GM10847 (cell line): Measurements from ENCODE around the gene CDC14A.

Experiments
- POLR2A ChIP-seq: IDR thresholded peaks from 2 replicates; pipeline ENCODE4 v1.6.1; 2011; ENCODE audit not compliant: insufficient read length; ENCODE audit errors: extremely low read depth

Gene CDC14A

DNA sequence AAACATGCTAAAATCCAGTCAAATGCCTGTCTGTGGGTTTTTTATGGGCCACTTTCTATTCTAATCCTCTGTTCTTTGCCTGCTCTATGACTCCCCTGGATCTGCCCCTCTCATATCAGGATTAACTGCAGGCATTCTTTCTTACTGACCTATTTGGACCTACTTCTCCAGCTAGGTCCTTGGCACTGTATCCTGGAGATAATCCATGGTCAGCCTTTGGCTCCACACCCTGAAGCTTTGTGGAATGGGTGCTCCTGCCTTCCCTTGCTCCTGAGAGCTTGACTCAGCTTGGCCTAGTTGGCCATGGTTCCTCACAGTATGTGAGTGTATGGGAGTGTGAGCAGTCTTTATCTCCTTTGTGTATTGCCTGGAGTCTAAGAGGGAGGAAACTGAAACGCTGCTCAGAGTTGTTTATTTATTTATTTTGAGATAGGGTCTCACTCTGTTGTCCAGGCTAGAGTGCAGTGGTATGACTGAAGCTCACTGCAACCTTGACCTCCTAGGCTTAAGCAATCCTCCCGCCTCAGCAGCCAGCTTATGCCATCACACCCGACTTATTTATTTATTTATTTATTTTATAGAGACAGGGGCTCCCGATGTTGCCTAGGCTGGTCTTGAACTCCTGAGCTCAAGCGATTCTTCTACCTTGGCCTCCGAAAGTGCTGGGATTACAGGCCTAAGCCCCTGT lies 28.7 kb upstream of the CDC14A start:
- no peak for TF ChIP-seq POLR2A

DNA sequence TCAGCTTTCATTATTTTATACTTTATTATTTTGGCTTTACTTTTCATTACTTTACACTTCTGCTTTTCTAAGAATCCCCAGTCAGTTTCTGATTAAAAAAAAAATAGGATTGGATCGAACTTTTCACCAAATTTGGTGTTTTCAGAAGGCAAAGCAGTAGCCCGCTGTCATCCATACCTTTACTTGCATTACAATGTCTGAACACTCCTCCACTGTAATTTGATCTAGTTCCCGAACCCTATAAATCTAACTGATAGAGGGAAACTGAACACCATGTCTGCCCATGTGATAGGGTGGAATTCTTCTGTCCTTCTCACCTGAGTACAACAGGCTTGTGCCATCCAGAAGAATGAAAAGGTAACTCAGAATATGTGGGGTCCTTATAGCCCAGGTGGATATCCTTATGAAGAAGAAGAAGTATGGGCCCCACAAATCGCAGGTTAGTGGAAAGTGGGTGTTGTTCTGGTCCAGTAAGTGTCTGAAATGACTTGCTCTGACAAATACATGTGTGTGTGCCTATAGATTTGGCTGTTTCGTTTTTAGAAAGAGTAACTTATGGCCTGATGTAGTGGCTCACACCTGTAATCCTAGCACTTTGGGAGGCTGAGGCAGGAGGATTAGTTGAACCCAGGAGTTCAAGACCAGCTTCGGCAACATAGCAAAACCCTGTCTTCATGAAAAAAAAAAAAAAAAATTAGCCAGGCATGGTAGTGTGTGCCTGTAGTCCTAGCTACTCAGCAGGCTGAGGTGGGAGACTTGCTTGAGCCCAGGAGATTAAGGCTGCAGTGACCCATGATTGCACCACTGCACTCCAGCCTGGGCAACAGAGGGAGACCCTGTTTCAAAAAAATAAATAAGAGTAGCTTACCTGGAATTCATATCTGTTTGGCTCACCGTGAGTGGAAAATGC lies 26.6 kb upstream of the CDC14A start:
- TF ChIP-seq POLR2A, result no peak

DNA sequence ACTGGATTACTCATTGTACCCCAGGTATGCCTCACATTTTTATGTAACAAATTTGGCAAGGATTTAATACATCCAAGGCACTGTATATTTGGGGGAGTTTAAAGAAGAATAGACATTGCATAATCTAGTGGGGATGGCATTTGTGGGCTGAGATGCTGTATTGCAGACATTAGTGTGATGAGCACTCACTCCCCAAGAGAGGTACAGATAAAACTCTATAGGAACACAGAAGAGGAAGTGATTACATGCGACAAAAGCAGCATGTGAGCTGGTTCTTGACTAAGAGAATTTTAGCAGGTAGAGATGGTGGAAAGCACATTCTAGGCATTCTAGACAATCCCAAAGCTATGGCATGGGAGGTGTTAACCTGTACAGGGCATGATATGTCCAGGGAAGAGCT lies 24.2 kb upstream of the CDC14A start:
- TF ChIP-seq POLR2A, result no peak

GRCh38 chr1:100332331-100332730 lies 20.0 kb upstream of the CDC14A start:
- TF ChIP-seq POLR2A, result no peak

DNA sequence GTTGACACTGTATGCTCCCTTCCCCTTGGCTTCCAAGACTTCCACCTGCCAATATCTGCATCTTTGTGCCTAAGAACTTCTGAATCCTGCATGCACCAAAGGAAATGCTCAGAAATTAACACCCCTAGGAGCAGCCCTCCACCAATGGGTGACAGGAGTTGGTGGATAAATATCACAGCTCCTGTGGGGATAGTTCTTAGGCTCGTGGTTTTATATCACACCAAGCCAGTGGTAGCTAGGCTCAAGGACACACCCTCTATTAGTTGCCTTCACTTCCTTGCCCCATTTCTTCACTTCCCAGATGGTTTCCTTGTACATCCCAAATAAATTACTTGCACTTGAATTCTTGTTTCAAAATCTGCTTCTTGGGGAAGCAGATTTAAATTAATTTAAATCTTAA lies 16.9 kb upstream of the CDC14A start:
- TF ChIP-seq POLR2A, result no peak

- no peak for TF ChIP-seq POLR2A
These were observed 11.8 kb upstream of the CDC14A start for GRCh38 chr1:100340494-100340893.

DNA sequence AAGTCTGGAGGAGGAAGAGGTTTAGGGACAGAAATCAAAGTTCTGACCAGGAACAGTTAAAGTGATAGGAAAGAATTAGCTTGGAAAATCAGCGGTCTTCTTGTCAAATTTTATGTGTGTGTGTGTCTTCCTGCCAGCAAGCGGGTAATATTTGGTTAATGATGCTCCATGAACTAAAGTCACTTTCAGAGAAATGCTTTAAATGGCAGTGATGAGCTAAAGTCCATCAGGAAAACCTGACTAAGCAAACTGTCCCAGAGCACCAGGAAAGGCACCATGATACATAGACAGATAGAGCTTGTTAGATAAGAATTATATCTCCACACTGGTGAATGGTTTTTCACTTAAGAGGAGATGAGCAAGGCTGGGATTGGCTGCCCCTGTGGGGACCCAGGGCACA lies 10.0 kb upstream of the CDC14A start:
- TF ChIP-seq POLR2A, result no peak

GRCh38 chr1:100343897-100344296 lies 8.4 kb upstream of the CDC14A start:
- TF ChIP-seq POLR2A, result no peak

DNA sequence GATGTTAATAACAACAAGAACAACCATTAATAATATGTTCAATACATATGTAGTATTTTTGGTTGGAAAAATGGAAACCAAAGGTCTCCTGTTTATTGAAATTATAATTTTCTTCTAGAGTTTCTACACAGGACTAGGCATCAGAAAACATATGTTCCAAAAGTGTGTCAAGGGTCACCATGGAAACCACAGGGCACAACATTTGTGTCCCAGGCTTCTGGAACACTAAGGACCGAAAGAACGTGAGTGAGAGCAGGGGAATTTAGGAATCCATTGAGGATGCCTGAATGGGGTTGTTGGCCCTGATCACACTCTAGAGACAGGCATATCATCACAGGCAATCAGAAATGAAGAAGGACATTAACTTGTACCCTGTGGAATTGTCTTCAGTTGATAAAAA lies 7.5 kb upstream of the CDC14A start:
- TF ChIP-seq POLR2A, result no peak

GRCh38 chr1:100346387-100346786 lies 5.9 kb upstream of the CDC14A start:
- no peak for TF ChIP-seq POLR2A

GRCh38 chr1:100347009-100347966 lies 5.0 kb upstream of the CDC14A start:
- TF ChIP-seq POLR2A, result no peak

DNA sequence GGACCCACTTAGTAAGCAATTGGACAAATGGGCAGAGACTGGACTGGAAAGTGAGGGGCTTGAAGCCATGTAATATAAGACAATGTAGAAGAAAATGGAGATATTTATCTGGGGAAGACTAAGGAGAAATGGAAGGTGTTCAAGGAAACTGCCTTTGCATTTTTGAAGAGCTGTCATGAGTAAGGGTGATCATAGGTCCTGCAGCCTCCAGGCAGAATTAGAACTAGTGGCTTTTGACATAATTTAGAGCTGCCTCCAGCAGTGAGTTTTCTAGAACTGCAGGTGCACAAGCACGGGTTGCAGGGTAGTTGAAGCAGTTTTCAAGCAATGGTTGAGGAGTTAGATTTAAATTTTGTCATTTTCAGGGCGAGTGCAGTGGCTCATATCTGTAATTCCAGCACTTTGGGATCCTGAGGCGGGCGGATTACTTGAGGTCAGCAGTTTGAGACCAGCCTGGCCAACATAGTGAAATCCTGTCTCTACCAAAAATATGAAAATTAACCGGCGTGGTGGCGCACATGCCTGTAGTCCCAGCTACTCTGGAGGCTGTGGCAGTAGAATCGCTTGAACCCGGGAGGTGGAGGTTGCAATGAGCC lies 3.7 kb upstream of the CDC14A start:
- no peak for TF ChIP-seq POLR2A

- no peak for TF ChIP-seq POLR2A
These were observed 3.1 kb upstream of the CDC14A start for GRCh38 chr1:100349246-100349645.

DNA sequence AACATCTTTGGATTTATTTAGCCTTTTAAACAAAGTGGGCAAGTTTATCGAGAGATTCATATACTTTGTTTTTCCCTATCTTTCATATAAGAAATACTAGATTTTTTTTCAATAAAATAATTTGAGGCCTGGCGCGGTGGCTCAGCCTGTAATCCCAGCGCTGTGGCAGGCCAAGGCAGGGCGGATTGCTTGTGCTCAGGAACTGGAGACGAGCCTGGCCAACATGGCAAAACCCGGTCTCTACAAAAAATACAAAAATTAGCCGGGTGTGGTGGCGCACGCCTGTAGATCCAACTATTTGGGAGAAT lies 1.6 kb upstream of the CDC14A start:
- TF ChIP-seq POLR2A, result no peak

DNA sequence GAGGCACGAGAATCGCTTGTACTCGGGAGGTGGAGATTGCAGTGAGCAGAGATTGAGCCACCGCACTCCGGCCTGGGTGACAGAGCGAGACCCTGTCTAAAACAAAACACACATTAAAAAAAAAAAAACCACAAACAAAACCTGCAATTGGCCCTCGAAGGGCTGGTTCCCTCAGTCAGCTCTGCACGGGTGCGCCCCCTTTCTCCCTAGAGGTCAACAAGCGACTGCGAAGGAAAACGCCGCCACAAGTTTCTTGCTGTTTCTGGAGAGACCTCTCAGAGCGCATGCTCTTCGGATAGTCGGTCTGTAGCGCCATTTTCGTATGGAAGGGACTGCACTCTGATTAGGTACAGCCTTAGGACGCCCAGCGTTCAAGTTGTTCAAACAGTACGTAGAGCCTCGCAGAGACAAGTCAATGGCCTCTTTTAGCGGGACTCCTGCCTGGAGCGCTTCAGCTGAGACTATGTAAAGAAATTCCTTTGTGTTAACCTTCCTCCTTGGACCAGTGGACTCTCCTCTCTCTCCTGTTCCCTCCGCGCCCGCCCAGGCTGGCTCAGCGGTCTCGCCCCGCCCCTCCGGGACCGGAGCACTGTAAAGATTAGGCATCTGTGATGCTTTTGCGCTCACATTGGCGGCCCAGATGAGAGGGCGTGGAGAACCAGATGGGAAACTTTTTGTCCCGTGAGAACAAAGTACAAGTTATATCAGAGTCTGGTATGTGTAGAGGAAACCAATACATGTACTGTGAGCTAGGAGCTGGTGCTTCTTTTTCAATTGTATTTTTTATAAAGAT lies 1.0 kb upstream of the CDC14A start:
- peak; percentile 45 for TF ChIP-seq POLR2A
